ENCODE data around the gene ERP29.

Gene ERP29

DNA sequence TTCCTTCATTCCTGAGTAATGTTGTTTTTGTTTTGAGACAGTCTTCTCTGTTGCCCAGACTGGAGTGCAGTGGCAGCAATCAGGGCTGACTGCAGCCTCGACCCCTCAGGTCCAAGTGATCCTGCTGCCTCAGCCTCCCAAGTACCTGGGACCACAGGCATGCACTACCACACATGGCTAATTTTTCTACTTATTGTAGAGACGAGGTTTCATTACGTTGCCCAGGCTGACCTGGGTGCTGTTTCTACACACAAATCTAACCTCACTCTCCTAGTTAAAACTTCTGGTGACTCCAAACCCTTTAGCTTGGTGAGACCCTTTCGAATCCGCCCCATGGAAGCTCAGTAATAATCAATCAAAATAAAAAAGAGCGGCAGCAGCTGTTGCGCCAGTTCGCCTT, 1.5 kb upstream of the ERP29 start:
- no peak for TF ChIP-seq EZH2 (optimal IDR thresholded peaks at IDR 0.05; ENCODE audit: low read depth, low read length)
- TF ChIP-seq, protein P1, sequence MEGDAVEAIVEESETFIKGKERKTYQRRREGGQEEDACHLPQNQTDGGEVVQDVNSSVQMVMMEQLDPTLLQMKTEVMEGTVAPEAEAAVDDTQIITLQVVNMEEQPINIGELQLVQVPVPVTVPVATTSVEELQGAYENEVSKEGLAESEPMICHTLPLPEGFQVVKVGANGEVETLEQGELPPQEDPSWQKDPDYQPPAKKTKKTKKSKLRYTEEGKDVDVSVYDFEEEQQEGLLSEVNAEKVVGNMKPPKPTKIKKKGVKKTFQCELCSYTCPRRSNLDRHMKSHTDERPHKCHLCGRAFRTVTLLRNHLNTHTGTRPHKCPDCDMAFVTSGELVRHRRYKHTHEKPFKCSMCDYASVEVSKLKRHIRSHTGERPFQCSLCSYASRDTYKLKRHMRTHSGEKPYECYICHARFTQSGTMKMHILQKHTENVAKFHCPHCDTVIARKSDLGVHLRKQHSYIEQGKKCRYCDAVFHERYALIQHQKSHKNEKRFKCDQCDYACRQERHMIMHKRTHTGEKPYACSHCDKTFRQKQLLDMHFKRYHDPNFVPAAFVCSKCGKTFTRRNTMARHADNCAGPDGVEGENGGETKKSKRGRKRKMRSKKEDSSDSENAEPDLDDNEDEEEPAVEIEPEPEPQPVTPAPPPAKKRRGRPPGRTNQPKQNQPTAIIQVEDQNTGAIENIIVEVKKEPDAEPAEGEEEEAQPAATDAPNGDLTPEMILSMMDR (IDR thresholded peaks at IDR 0.05; ENCODE audit: low read length): no peak
- TF ChIP-seq EZH2phosphoT487 (IDR thresholded peaks at IDR 0.05; ENCODE audit: low read length): no peak
- Histone ChIP-seq H3K9me3 (replicated peaks; ENCODE audit: insufficient read depth, low read length) (no peaks in the 10 kb centered on the region), H4K20me1 (ENCODE audit: insufficient read depth, low read length) (no peaks in the 10 kb centered on the region), H3K27ac (ENCODE audit: low read length) (no peak overlapping the region), H3K9me2 (replicated peaks; ENCODE audit: insufficient read depth, low read length) (no peaks in the 10 kb centered on the region), H3K9ac (ENCODE audit: low read length) (no peak overlapping the region), H3K4me2 (ENCODE audit: low read depth, low read length) (peak overlapping the region; percentile 90; the same call in 1 of the 2 replicates), H3K27me3 (replicated peaks; ENCODE audit: insufficient read depth, low read length) (no peaks in the 10 kb centered on the region), H3K36me3 (replicated peaks; ENCODE audit: insufficient read depth, low read length) (peaks cover 4% of the 10 kb centered on the region; the same call in 1 of the 2 replicates), H2AFZ (ENCODE audit: low read length) (no peak overlapping the region), H3K4me3 (ENCODE audit: low read length) (no peak overlapping the region), H3K79me2 (ENCODE audit: low read length) (peaks cover 28% of the 10 kb centered on the region), H3K4me1 (ENCODE audit: low read length) (peaks cover 25% of the 10 kb centered on the region), H3F3A (ENCODE audit: insufficient read depth, low read length) (peaks cover 24% of the 10 kb centered on the region)
- DNase-seq: no peak

DNA sequence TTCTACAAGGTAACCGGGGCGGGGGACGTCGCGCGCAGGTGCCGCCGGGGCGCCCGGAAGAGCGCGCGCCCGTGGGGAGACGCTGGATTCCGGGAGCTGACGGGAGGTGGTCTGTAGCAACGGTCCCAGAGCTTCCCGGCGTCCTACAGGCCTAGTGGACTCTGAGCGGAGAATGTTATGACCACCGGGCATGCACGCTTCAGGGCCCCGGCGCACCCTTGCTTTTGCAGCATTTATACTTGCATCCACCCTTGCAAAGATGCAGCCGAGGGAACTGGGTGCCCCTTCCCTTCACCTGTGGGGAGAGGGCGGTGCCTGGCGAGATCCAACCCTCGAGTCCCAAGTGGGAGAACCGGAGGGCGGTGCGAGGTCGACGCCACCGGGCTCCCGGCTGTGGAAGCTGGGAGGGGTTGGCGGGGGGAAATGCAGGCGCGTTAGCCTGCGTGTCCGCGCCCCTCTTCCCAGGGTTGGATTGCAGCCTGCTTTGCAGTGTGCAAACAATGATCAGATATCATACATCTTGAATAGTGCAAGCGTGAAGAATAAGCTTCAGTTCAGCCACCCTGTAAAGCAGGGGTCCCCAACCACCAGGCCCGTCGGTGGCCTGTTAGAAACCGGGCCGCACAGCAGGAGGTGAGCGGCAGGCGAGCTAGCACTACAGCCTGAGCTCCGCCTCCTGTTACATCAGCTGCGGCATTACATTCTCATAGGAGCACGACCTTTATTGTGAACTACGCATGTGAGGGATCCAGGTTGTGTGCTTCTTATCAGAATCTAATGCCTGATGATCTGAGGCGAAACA, 576 bp downstream of the ERP29 start:
- H3F3A ChIP-seq (ENCODE audit: insufficient read depth, low read length): peaks cover 24% of the 10 kb centered on the region
- peak overlapping the region; percentile 48; the same call in 1 of the 2 replicates for H2AFZ ChIP-seq (ENCODE audit: low read length)
- H3K9me3 ChIP-seq (replicated peaks; ENCODE audit: insufficient read depth, low read length): no peaks in the 10 kb centered on the region
- peak; percentile 71 for DNase-seq
- H3K4me3 ChIP-seq (ENCODE audit: low read length): peak overlapping the region; percentile 92
- peaks cover 9% of the 10 kb centered on the region; the same call in 1 of the 2 replicates for H4K20me1 ChIP-seq (ENCODE audit: insufficient read depth, low read length)
- peaks cover 4% of the 10 kb centered on the region; the same call in 1 of the 2 replicates for H3K36me3 ChIP-seq (replicated peaks; ENCODE audit: insufficient read depth, low read length)
- TF ChIP-seq EZH2 (optimal IDR thresholded peaks at IDR 0.05; ENCODE audit: low read depth, low read length): no peak
- no peak for TF ChIP-seq EZH2phosphoT487 (IDR thresholded peaks at IDR 0.05; ENCODE audit: low read length)
- TF ChIP-seq, protein P1 (IDR thresholded peaks at IDR 0.05; ENCODE audit: low read length): no peak
- peak overlapping the region; percentile 97 for H3K27ac ChIP-seq (ENCODE audit: low read length)
- peak overlapping the region; percentile 66 for H3K4me2 ChIP-seq (ENCODE audit: low read depth, low read length)
- peaks cover 48% of the 10 kb centered on the region for H3K79me2 ChIP-seq (ENCODE audit: low read length)
- peaks cover 25% of the 10 kb centered on the region for H3K4me1 ChIP-seq (ENCODE audit: low read length)
- H3K9me2 ChIP-seq (replicated peaks; ENCODE audit: insufficient read depth, low read length): no peaks in the 10 kb centered on the region
- H3K27me3 ChIP-seq (replicated peaks; ENCODE audit: insufficient read depth, low read length): no peaks in the 10 kb centered on the region
- H3K9ac ChIP-seq (ENCODE audit: low read length): peak overlapping the region; percentile 90

DNA sequence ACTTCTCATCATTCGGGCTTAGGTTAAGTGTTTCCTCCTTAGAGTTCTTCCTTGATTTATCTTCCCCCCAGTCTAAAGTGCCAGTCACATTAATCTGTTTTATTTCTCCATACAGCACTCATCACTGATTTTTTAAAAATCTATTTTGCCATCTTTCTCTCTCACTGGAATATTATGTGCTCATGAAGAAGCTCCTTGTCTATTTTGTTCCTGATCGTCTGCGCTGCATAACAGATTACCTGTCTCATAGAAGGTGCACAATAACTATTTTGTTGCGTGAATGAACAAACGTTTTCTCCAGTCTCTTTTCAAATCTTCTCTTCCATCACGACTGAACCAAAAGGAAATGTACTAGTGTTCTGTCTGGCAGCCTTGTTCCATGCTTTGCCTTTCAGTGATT, 2.7 kb downstream of the ERP29 start:
- Histone ChIP-seq H3K4me1 (ENCODE audit: low read length) (peaks cover 9% of the 10 kb centered on the region; the same call in 1 of the 2 replicates), H3K4me2 (ENCODE audit: low read depth, low read length) (no peak overlapping the region), H3K79me2 (ENCODE audit: low read length) (peaks cover 69% of the 10 kb centered on the region), H3K36me3 (replicated peaks; ENCODE audit: insufficient read depth, low read length) (peaks cover 4% of the 10 kb centered on the region; the same call in 1 of the 2 replicates), H3K27ac (ENCODE audit: low read length) (no peak overlapping the region), H3F3A (ENCODE audit: insufficient read depth, low read length) (peaks cover 15% of the 10 kb centered on the region), H2AFZ (ENCODE audit: low read length) (no peak overlapping the region), H3K9me3 (replicated peaks; ENCODE audit: insufficient read depth, low read length) (no peaks in the 10 kb centered on the region), H3K9me2 (replicated peaks; ENCODE audit: insufficient read depth, low read length) (no peaks in the 10 kb centered on the region), H3K27me3 (replicated peaks; ENCODE audit: insufficient read depth, low read length) (no peaks in the 10 kb centered on the region), H3K4me3 (ENCODE audit: low read length) (no peak overlapping the region), H4K20me1 (ENCODE audit: insufficient read depth, low read length) (peaks cover 9% of the 10 kb centered on the region; the same call in 1 of the 2 replicates), H3K9ac (ENCODE audit: low read length) (no peak overlapping the region)
- no peak for DNase-seq
- TF ChIP-seq EZH2 (optimal IDR thresholded peaks at IDR 0.05; ENCODE audit: low read depth, low read length) (no peak), EZH2phosphoT487 (IDR thresholded peaks at IDR 0.05; ENCODE audit: low read length) (no peak)
- TF ChIP-seq, protein P1 (IDR thresholded peaks at IDR 0.05; ENCODE audit: low read length): no peak

All from MM.1S (cell line).